Upper lobe of left lung (tissue), 6 donors: ENCODE measurements around the gene PDE11A. TPM values are rescaled to one million over a fixed set of nuclear protein-coding genes. Genes with fewer than 3 reads are reported as not detected.

ENCODE experiments used
- ATAC-seq, 2 donors: fragments of 200-7000 bp; cut with Tn5 transposase; one replicate each; pipeline ENCODE4 v1.9.1; 2022; ENCODE audit warnings: mild to moderate bottlenecking in 2 of 2, moderate library complexity in 2 of 2; ENCODE audit not compliant: low FRiP score in 2 of 2
- DNase-seq, 2 donors: peaks; one replicate each; pipeline ENCODE4 v3.0.0-alpha.2; 2019 to 2020
- H3K27ac ChIP-seq, 4 donors: fragments of 200-600 bp; sonication (generic); one replicate each; pipeline ENCODE4 v1.5.1; 2016 to 2019
- H3K27me3 ChIP-seq, 4 donors: fragments of 200-600 bp; sonication (generic); one replicate each; pipeline ENCODE4 v1.5.1; 2017 to 2019
- H3K36me3 ChIP-seq, 4 donors: fragments of 200-600 bp; sonication (generic); one replicate each; pipeline ENCODE4 v1.5.1; 2016 to 2019
- H3K4me1 ChIP-seq, 4 donors: fragments of 200-600 bp; sonication (generic); one replicate each; pipeline ENCODE4 v1.5.1; 2018 to 2019
- H3K4me3 ChIP-seq, 4 donors: fragments of 200-600 bp; sonication (generic); one replicate each; pipeline ENCODE4 v1.5.1; 2017 to 2019; ENCODE audit warnings: mild to moderate bottlenecking in 2 of 4, moderate library complexity in 1 of 4
- H3K9me3 ChIP-seq, 4 donors: fragments of 200-600 bp; sonication (generic); one replicate each; pipeline ENCODE4 v1.5.1; 2018 to 2019
- CTCF ChIP-seq, 6 experiments: fragments of 450-650 bp in 4 of 6; fragments of 200-600 bp in 2 of 6; sonication (generic) in 2 of 6; IDR thresholded peaks; one replicate each; pipeline ENCODE4 v1.5.1; 2016 to 2019; ENCODE audit warnings: antibody characterized with exemption in 6 of 6
- EP300 ChIP-seq, 4 donors: sonication (generic); formaldehyde crosslinking; IDR thresholded peaks; one replicate each; pipeline ENCODE4 v1.5.1; 2017; ENCODE audit warnings: antibody characterized with exemption in 4 of 4, control low read depth in 2 of 4
- POLR2A ChIP-seq, 4 donors: fragments of 450-650 bp; IDR thresholded peaks; one replicate each; pipeline ENCODE4 v1.5.1; 2016 to 2017; ENCODE audit warnings: antibody characterized with exemption in 4 of 4, mild to moderate bottlenecking in 2 of 4
- POLR2AphosphoS5 ChIP-seq, 2 donors: sonication (generic); formaldehyde crosslinking; IDR thresholded peaks; one replicate each; pipeline ENCODE4 v1.5.1; 2017; ENCODE audit warnings: antibody characterized with exemption in 2 of 2
- WGBS, 2 donors: methylation state at CpG; one replicate each; pipeline ENCODE4 v1.1.5; 2017 to 2018; 5-methylcytosine and 5-hydroxymethylcytosine counted together
- total RNA-seq, 6 donors: library from RNA; depleted of rRNA in 4 of 6; stranded (reverse); fragments of >200 nt in 4 of 6; gene quantifications; one replicate each; pipeline versions ENCODE4 v1.1.0 to v1.2.1, GENCODE V29; 2016 to 2021
- donor health status: DM: no; HTN: no; CAD: no; lungs with moderate emphysema.
- donor health status: DM: no; HTN: yes; CAD: no; lungs with severe emphysema.

The PDE11A gene
- total RNA-seq, 6 donors from 2014 or later, result 0.03 to 0.57 (median 0.33) TPM; not detected in 3

DNA sequence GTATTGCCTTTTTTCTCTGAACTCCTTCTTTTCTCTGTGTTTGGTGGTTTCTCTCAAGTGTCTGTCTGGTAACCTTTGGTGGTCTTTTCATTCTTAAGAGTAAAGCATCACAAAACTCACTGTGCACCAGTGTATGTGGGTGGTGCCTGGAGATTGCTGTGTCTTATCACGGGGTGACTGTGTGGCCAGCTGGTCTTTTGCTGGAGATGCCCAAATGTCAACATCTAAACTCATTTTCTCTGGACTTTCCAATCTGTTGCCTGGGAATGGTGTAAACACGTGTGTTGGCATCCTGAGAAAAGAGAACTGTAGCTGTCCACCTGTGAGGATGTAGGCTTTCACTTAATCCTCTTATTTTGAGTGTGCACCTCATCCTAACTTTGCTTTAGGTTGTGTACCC, 356.8 kb downstream of the PDE11A start:
- WGBS, 2 donors, result 71 to 82% methylated on average over 2 of the region's 2 CpGs
- no peak for TF ChIP-seq POLR2A (IDR thresholded peaks at IDR 0.05)
- TF ChIP-seq EP300 (IDR thresholded peaks at IDR 0.05), result no peak
- no peak for TF ChIP-seq POLR2AphosphoS5 (IDR thresholded peaks at IDR 0.05)
- no peak for TF ChIP-seq CTCF (IDR thresholded peaks at IDR 0.05)
- no peak overlapping the region for H3K27ac ChIP-seq
- H3K9me3 ChIP-seq, result no peaks in the 10 kb centered on the region
- no peaks in the 10 kb centered on the region for H3K27me3 ChIP-seq
- H3K4me3 ChIP-seq, result no peak overlapping the region
- no peak for DNase-seq
- ATAC-seq, result no peak
- no peaks in the 10 kb centered on the region for H3K4me1 ChIP-seq
- no peaks in the 10 kb centered on the region for H3K36me3 ChIP-seq

DNA sequence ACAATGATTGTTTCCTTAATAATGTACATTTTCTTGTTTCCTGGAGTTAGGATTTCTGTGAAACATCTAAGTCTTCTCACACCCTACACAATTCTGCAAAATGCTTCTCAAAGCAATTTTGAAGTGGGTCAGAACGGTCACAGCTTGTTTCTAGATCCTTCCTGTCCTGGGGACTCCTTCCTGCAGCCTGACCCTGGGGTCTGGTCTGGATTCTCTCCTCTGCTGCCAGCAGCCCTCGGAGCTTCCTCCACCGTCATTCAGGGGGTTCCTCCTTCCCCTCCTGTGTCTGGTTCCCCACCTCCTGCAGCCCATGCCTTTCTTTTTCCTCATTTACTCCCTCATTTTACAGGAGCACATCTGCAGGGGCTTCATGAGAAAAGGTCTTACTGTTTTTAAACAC, 357.9 kb downstream of the PDE11A start:
- Histone ChIP-seq H3K36me3 (no peaks in the 10 kb centered on the region), H3K4me3 (no peak overlapping the region), H3K4me1 (no peaks in the 10 kb centered on the region), H3K27ac (no peak overlapping the region), H3K9me3 (no peaks in the 10 kb centered on the region), H3K27me3 (no peaks in the 10 kb centered on the region)
- DNase-seq (no peak), ATAC-seq (no peak)
- 36 to 44% methylated on average over 3 of the region's 3 CpGs for whole genome bisulfite sequencing, 2 donors
- TF ChIP-seq POLR2AphosphoS5 (IDR thresholded peaks at IDR 0.05) (no peak), CTCF (IDR thresholded peaks at IDR 0.05) (no peak), POLR2A (IDR thresholded peaks at IDR 0.05) (no peak), EP300 (IDR thresholded peaks at IDR 0.05) (no peak)

DNA sequence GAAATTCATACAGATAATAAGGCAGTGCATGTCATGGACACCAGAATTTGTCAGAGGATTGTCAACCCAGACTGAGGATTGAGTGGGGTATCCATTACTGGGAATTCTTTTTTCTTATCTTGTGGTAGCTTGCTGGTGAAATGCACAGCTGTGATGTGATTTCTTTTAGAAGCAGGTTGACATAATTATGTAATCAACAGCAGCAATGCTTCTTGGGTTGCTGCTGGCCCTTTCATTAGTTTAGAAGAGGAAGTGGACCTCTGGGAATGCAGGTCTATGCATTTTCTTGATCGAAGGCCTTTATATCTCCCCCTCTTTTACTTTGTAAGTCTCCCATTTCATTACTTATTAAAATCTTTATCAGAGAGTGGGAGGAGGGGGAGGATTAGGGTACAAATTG, 360.1 kb downstream of the PDE11A start:
- no peaks in the 10 kb centered on the region for H3K4me1 ChIP-seq
- no peak overlapping the region for H3K27ac ChIP-seq
- ATAC-seq (no peak), DNase-seq (no peak)
- no peaks in the 10 kb centered on the region for H3K27me3 ChIP-seq
- no peaks in the 10 kb centered on the region for H3K9me3 ChIP-seq
- 36 to 50% methylated on average over 1 of the region's 1 CpG for WGBS, 2 donors
- no peak overlapping the region for H3K4me3 ChIP-seq
- TF ChIP-seq POLR2A (IDR thresholded peaks at IDR 0.05) (no peak), POLR2AphosphoS5 (IDR thresholded peaks at IDR 0.05) (no peak), CTCF (IDR thresholded peaks at IDR 0.05) (no peak), EP300 (IDR thresholded peaks at IDR 0.05) (no peak)
- no peaks in the 10 kb centered on the region for H3K36me3 ChIP-seq

GRCh38 chr2:177711483-177712265, 360.9 kb downstream of the PDE11A start:
- Histone ChIP-seq H3K4me1 (no peaks in the 10 kb centered on the region), H3K27ac (no peak overlapping the region), H3K9me3 (no peaks in the 10 kb centered on the region), H3K4me3 (no peak overlapping the region), H3K36me3 (no peaks in the 10 kb centered on the region), H3K27me3 (no peaks in the 10 kb centered on the region)
- WGBS, 2 donors, result 72 to 77% methylated on average over 9 of the region's 9 CpGs
- ATAC-seq (peak; percentile 46 to 52), DNase-seq (no peak)
- TF ChIP-seq EP300 (IDR thresholded peaks at IDR 0.05), result no peak
- TF ChIP-seq POLR2AphosphoS5 (IDR thresholded peaks at IDR 0.05), result no peak
- TF ChIP-seq CTCF (IDR thresholded peaks at IDR 0.05), result no peak
- TF ChIP-seq POLR2A (IDR thresholded peaks at IDR 0.05), result no peak

- Histone ChIP-seq H3K27me3 (no peaks in the 10 kb centered on the region), H3K4me1 (no peaks in the 10 kb centered on the region), H3K9me3 (no peaks in the 10 kb centered on the region), H3K4me3 (no peak overlapping the region), H3K27ac (no peak overlapping the region), H3K36me3 (no peaks in the 10 kb centered on the region)
- ATAC-seq (no peak), DNase-seq (no peak)
- WGBS, 2 donors, result 77 to 84% methylated on average over 2 of the region's 2 CpGs
- no peak for TF ChIP-seq POLR2A (IDR thresholded peaks at IDR 0.05)
- TF ChIP-seq EP300 (IDR thresholded peaks at IDR 0.05), result no peak
- no peak for TF ChIP-seq POLR2AphosphoS5 (IDR thresholded peaks at IDR 0.05)
- TF ChIP-seq CTCF (IDR thresholded peaks at IDR 0.05), result no peak
Observed at GRCh38 chr2:177710889-177711288, 361.7 kb downstream of the PDE11A start.
